Ureter (tissue), 1 donor: Measurements from ENCODE around the gene BTG1. TPM values are rescaled to one million over a fixed set of nuclear protein-coding genes. Genes with fewer than 3 reads are reported as not detected.
A peak's percentile ranks its signal among the peaks of the same experiment; 100 is the strongest.

Experiments used
- DNase-seq: peaks from one replicate; pipeline ENCODE4 v3.0.0-alpha.2; 2020; ENCODE audit warnings: low spot score
- total RNA-seq: library from RNA; stranded (reverse); gene quantifications from one replicate; pipeline ENCODE4 v1.2.4, GENCODE V29; 2023
- donor health status: DM: yes; HTN: yes; CAD: no.

The BTG1 gene
- total RNA-seq: 139 TPM

GRCh38 chr12:92145731-92146496 is at the start of gene BTG1:
TSS of gene BTG1 (minus strand) at chr12:92145846. CDS start at chr12:92145535, 311 bp downstream.
- peak; percentile 100 for DNase-seq

- DNase-seq: no peak
Observed at GRCh38 chr12:92194561-92194960, 48.9 kb upstream of the BTG1 start.

- DNase-seq: no peak
Observed at GRCh38 chr12:92193846-92194245, 48.2 kb upstream of the BTG1 start.

- DNase-seq: no peak
Observed at GRCh38 chr12:92193063-92193462, 47.4 kb upstream of the BTG1 start.

- no peak for DNase-seq
Observed at GRCh38 chr12:92192360-92192759, 46.7 kb upstream of the BTG1 start.

- DNase-seq: no peak
Observed at GRCh38 chr12:92191061-92191460, 45.4 kb upstream of the BTG1 start.

GRCh38 chr12:92188517-92189188 is 43.0 kb upstream of the BTG1 start:
- DNase-seq: no peak

- no peak for DNase-seq
Observed at GRCh38 chr12:92186038-92186470, 40.4 kb upstream of the BTG1 start.

GRCh38 chr12:92185052-92185451 is 39.4 kb upstream of the BTG1 start:
- no peak for DNase-seq

- DNase-seq: no peak
Observed at GRCh38 chr12:92183575-92183974, 37.9 kb upstream of the BTG1 start.

GRCh38 chr12:92178340-92178739 is 32.7 kb upstream of the BTG1 start:
- no peak for DNase-seq

GRCh38 chr12:92176646-92177045 is 31.0 kb upstream of the BTG1 start:
- no peak for DNase-seq

- DNase-seq: no peak
Observed at GRCh38 chr12:92175961-92176360, 30.3 kb upstream of the BTG1 start.

- no peak for DNase-seq
Observed at GRCh38 chr12:92170050-92170449, 24.4 kb upstream of the BTG1 start.

GRCh38 chr12:92167075-92167474 is 21.4 kb upstream of the BTG1 start:
- no peak for DNase-seq

GRCh38 chr12:92164712-92165111 is 19.1 kb upstream of the BTG1 start:
- DNase-seq: no peak

- DNase-seq: no peak
Observed at GRCh38 chr12:92162079-92162478, 16.4 kb upstream of the BTG1 start.

- no peak for DNase-seq
Observed at GRCh38 chr12:92158796-92159439, 13.3 kb upstream of the BTG1 start.

- DNase-seq: no peak
Observed at GRCh38 chr12:92156704-92157395, 11.2 kb upstream of the BTG1 start.

GRCh38 chr12:92156139-92156538 is 10.5 kb upstream of the BTG1 start:
- DNase-seq: no peak

- no peak for DNase-seq
Observed at GRCh38 chr12:92155733-92156132, 10.1 kb upstream of the BTG1 start.

- no peak for DNase-seq
Observed at GRCh38 chr12:92151916-92152315, 6.3 kb upstream of the BTG1 start.
